Daoy (cell line): Measurements from ENCODE around the gene ADI1. TPM values are rescaled to one million over a fixed set of nuclear protein-coding genes. Genes with fewer than 3 reads are reported as not detected.
A peak's percentile ranks its signal among the peaks of the same experiment; 100 is the strongest.
"Not testable (repeated sequence)": the region's sequence is repeated elsewhere in the genome, so short reads cannot be mapped to it uniquely, and the experiment has no call there.

Experiments used
- DNase-seq: peaks from one replicate; pipeline ENCODE4 v3.0.0-alpha.2; 2015; ENCODE audit warnings: low read depth
- total RNA-seq: library from RNA; depleted of rRNA; stranded (reverse); fragments of >200 nt; shearing (Covaris generic); gene quantifications from 2 replicates; pipeline ENCODE4 v1.2.3, GENCODE V29; 2014

ADI1 gene
- total RNA-seq, 1 experiment from 2014 or later: 62.3 TPM

GRCh38 chr2:3463186-3463835, 56.0 kb downstream of the ADI1 start:
- no peak for DNase-seq

GRCh38 chr2:3462493-3463104, 56.7 kb downstream of the ADI1 start:
- DNase-seq: no peak

GRCh38 chr2:3461801-3462492, 57.4 kb downstream of the ADI1 start:
- peak; percentile 55 for DNase-seq

DNA sequence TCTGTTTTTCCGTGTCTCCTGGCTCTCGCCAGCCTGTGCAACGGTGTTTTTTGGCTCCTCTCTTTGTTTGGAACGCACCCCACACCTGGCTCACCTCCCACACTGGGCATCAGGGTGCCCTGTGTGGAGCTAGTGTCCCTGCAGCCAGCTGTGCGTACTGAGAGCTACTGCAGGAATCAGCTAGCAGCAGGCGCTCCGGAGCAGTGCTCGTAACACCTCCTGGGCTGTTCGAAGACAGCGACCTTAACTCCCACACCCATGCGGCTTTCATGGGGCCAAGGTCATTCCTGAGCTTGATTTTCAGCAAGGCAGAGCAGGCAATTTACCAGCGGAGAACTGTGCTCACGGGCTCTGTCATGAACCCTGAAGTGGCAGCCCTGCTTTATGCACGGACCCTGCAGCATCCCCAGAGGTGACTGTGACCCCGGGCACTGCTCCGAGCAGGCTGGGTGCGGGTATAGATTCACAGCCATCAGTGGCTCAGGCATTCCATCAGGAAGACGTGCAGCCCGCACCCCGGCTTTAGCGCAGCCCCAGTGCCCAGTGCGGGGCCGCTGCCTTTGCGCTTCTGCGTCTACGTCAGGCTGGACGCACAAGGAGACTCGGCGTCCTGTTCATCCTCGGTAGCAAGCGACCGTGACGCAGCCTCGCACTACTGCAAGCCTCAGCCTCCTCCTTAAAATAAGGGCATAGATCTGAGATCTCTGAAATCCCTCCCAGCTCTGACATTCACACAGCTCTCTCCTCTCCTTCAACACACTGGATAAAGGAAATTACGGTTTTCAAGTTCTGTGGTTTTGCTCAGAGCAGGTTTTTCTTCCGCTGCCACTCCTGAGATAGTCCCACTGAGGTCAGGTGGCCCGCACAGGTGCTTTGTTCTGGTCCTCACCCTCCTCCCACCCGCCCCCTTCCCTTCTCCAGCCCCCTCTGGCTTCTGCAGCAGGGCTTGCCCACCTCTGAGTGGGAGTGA, 58.2 kb downstream of the ADI1 start:
- no peak for DNase-seq

GRCh38 chr2:3460156-3460555, 59.2 kb downstream of the ADI1 start:
- no peak for DNase-seq

GRCh38 chr2:3459185-3460015, 59.9 kb downstream of the ADI1 start:
- no peak for DNase-seq

DNA sequence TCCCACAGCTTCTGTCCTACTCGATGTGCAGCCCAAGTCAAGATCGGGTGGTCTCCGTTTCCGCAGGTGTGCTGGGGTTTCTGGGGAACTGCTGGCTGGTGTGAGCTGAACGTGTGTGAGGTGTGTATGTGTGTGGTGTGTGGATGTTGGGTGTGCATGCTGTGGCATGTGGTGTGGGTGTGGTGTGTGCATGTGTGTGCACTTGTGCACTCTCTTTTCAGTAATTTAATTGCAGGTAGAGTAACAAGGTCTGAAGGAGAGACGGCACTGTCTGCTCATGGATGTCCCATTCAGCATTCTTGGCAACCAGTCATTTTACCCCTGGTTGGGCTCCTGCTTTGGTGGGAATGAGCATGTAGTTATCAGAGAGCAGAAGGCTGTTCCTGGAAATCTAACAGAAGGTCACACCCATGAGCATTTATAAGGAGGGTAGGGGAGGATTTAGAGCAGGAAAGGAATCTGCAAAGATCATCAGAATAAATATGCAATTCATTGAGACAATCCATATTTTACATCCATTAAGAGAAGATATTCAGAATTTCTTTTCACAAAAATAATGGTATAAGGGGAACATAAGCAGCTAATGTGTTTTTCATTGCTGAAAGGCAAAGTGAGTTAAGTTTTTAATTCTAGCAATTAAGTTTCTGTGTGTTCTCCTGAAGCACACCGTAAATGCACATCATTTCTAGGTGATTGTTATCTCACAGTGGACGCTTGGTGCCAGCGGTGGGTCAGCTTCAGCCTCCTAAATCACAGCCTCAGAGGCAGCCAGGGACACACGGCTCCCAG, 60.7 kb downstream of the ADI1 start:
- no peak for DNase-seq

DNA sequence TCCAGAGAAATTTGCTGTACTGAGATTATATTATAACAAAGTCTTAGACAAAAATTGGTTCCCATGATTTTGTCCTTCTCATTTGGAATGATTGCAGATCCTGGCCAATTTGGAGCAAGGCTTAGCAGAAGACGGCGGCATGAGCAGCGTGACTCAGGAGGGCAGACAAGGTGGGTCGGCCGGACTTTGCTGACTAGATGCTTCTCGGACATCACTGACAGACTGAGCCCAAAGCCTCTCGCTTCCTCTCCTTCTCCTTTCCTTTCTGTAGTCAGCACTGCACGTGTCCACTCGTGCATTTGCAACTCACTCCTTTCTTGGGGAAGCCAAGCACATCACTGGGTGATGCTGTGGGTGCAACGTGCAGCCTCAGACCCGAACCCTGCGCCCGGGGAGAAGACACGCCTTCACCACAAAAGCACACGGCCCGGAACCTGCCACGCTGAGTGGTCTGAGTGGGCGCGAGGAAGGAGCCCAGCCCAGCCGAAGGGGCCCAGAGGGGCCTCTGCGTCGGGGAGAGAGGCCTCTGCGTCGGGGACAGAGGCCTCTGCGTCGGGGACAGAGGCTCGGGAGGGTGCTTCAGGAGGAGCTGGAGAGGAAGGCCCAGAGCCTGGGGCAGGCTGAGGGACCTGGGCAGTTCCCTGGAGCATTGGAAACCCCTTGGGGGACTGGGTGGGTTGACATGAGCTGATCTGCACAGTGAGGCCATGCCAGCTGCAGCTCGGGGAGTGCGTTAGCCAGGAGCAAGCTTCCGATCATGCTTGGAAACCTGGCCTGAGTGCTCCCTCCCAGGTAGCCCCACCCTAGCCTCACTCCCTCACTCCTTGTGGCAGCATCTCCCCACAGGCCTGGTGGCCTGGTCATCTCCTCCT, 61.6 kb downstream of the ADI1 start:
- no peak for DNase-seq

DNA sequence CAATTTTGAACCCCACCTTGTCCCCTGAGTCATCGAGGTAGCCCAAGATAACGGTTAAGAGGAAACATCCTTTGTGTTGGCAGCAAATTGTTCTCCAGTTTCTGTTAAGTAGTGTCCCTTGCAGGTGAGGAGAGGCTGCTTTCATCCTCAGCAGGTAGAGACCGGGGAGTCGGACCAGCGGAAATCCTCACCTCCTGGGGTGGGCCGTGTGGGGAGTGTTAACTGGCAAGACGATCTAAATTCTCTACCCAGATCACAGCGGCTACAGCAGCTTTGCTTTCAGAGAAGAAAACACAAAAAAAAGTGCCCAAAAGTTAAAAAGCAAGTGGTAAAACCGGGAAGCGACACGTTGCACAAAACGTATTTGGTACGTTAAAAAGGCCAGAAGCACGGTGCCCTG, 63.2 kb downstream of the ADI1 start:
- DNase-seq: no peak

GRCh38 chr2:3454802-3455201, 64.5 kb downstream of the ADI1 start:
- DNase-seq: no peak

- DNase-seq: not testable (repeated sequence)
These were observed 65.3 kb downstream of the ADI1 start for GRCh38 chr2:3454005-3454404.

GRCh38 chr2:3453190-3453999, 65.9 kb downstream of the ADI1 start:
- DNase-seq: no peak

- no peak for DNase-seq
These were observed 67.2 kb downstream of the ADI1 start for GRCh38 chr2:3451926-3452671.

DNA sequence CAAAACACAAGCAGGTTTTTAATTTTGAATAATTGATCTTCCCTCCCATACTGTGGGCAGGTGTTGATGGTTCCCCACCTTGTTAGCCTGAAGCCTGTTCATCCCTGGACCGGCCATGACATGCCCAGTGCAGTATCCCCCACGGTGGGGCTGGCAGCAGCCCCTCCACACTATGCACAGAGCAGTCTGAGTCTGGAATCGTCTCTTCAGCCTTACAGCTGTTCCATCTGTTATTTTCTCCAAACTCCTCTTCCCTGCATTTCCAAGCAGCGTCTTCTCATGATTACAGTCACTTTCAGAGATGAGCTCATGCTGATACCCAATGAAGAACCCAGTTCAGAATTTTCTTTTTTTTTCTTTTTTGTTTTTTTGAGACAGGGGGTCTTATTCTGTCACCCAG, 68.2 kb downstream of the ADI1 start:
- DNase-seq: no peak

GRCh38 chr2:3450385-3451010, 68.8 kb downstream of the ADI1 start:
- no peak for DNase-seq

GRCh38 chr2:3449936-3450335, 69.4 kb downstream of the ADI1 start:
- no peak for DNase-seq

GRCh38 chr2:3449086-3449485, 70.2 kb downstream of the ADI1 start:
- no peak for DNase-seq
